HG02840 (cell line): ENCODE data around the gene IGFBP2.

Experiments used
- ATAC-seq: cut with Tn5 transposase; IDR thresholded peaks from one replicate; pipeline ENCODE4 v1.9.1; 2021; ENCODE audit warnings: mild to moderate bottlenecking, moderate library complexity, moderate number of reproducible peaks; ENCODE audit not compliant: unreplicated experiment, low FRiP score

The IGFBP2 gene

GRCh38 chr2:216679658-216680024 lies 46.4 kb downstream of the IGFBP2 start:
- ATAC-seq = no peak

GRCh38 chr2:216680951-216681629 lies 47.9 kb downstream of the IGFBP2 start:
- ATAC-seq = no peak

- ATAC-seq = no peak
Observed at GRCh38 chr2:216681683-216682082, 48.5 kb downstream of the IGFBP2 start.

GRCh38 chr2:216683846-216684245 lies 50.6 kb downstream of the IGFBP2 start:
- ATAC-seq = no peak

- ATAC-seq = no peak
Observed at GRCh38 chr2:216685327-216685875, 52.2 kb downstream of the IGFBP2 start.

- no peak for ATAC-seq
Observed at GRCh38 chr2:216687111-216687510, 53.9 kb downstream of the IGFBP2 start.

GRCh38 chr2:216687646-216688045 lies 54.4 kb downstream of the IGFBP2 start:
- ATAC-seq = no peak

GRCh38 chr2:216688731-216689340 lies 55.6 kb downstream of the IGFBP2 start:
- no peak for ATAC-seq

GRCh38 chr2:216689397-216689796 lies 56.2 kb downstream of the IGFBP2 start:
- no peak for ATAC-seq

- no peak for ATAC-seq
Observed at GRCh38 chr2:216690456-216690852, 57.2 kb downstream of the IGFBP2 start.

- no peak for ATAC-seq
Observed at GRCh38 chr2:216690853-216691741, 57.9 kb downstream of the IGFBP2 start.

GRCh38 chr2:216692636-216693413 lies 59.6 kb downstream of the IGFBP2 start:
- ATAC-seq = no peak

- ATAC-seq = no peak
Observed at GRCh38 chr2:216693414-216694080, 60.3 kb downstream of the IGFBP2 start.

GRCh38 chr2:216694082-216694825 lies 61.0 kb downstream of the IGFBP2 start:
- no peak for ATAC-seq

- no peak for ATAC-seq
Observed at GRCh38 chr2:216694826-216695217, 61.6 kb downstream of the IGFBP2 start.

GRCh38 chr2:216695401-216695821 lies 62.2 kb downstream of the IGFBP2 start, which contains the start of gene IGFBP5:
IGFBP5 (minus strand) TSS chr2:216695549; CDS start chr2:216694775, 774 bp downstream.
- no peak for ATAC-seq

GRCh38 chr2:216696321-216696720 lies 63.1 kb downstream of the IGFBP2 start:
- no peak for ATAC-seq

- no peak for ATAC-seq
Observed at GRCh38 chr2:216696751-216697560, 63.7 kb downstream of the IGFBP2 start.
